ENCODE data around the gene LGR6.

DNA sequence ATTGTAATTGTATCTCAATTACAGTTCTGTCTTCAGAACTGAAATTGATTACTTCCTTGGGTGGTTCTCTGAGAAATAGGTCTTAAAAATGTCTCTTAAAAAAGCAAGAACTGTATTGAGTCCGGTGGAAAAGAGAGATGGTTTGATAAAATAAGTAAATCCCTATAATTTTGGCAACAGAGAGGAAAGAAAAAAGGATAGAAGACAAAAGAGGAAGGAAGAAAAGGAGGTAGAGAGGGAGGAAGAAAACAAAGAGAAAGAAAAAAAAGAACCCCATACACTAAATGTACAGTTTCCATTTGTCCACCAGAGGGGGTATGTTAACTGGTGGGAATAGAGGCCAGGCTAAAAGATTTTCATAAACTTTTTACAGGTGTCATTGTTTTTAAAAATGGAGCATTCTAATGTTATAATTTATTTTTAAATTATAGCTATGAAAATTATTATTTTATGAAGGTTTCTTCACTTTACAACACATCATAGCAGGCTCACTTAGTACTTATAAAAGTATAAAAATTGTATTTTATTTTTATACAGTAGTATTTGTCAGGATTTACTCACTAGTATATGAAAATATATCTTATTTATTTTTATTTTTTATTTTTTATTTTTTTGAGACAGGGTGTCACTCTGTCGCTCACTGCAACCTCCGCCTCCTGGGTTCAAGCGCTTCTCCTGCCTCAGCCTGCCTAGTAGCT, 150.2 kb downstream of the LGR6 start:
- TF ChIP-seq CTCF (IDR thresholded peaks at IDR 0.05) (peak; percentile 67 to 89 (median 73)), POLR2A (IDR thresholded peaks at IDR 0.05) (no peak), POLR2AphosphoS5 (IDR thresholded peaks at IDR 0.05) (no peak)

Data from breast epithelium (tissue), 3 donors.